Measurements from ENCODE around the gene KSR2.
A peak's percentile ranks its signal among the peaks of the same experiment; 100 is the strongest.

Gene KSR2

DNA sequence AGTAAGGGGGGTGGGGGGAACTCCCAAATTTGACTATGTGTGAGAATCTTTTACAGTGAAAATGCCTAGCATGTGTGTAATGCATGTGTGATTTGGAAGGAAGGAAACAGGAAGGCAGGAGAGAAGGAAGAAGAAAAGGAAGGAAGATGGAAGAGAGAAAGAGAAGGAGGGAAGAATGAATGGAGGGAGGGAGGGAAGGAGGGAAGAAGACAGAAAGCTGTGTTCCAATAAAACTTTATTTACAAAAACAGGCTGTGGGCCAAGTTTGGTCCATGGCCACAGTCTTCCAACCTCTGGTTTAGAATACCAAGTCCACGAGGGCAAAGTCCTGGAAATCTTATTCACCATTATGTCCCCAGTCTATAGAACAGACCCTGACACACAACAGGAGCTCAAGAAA, 278.9 kb downstream of the KSR2 start:
- DNase-seq (ENCODE audit: low spot score), result no peak

DNA sequence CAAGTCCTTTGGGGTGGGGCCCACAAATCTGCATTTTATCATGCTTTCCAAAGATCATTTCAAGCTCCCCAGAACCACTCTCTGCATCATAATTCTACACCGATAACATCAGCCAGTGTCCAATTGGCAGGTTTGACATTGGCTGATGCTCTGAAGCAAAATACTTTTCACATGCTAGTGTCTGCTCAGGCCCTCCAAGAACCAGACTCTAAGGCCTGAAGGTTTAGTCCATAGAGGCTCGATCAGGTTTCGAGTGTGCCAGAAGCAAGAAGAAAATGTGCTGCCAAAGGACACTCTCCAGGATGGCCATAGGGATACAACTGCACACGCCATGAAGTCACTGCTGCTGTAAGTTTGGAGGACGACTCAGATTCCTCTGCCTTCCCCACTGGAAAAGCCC, 280.3 kb downstream of the KSR2 start:
- no peak for DNase-seq (ENCODE audit: low spot score)

DNA sequence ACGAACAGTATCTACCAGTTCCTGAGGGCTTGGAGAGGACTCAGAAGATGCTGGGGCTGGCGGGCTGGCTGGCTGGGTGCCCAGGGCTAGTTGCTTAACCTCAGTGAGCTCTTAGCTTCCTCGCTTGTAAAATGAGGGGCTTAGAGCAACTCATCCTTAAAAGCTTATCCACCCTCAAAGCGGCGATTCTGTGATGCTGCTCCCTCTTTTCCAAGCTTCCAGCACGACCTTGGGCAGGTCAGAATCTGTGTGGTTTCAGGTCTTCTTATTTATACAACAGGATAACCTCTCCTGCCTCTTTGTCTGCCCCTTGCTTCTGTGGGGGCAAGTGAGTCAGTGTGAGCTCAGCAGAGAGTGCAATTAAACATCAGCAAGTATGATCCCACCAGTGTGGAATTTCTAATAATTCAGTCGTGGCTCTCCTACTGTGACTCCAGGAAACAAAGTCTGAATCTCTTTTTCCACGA, 281.8 kb downstream of the KSR2 start:
- peak; percentile 68 for DNase-seq (ENCODE audit: low spot score)

DNA sequence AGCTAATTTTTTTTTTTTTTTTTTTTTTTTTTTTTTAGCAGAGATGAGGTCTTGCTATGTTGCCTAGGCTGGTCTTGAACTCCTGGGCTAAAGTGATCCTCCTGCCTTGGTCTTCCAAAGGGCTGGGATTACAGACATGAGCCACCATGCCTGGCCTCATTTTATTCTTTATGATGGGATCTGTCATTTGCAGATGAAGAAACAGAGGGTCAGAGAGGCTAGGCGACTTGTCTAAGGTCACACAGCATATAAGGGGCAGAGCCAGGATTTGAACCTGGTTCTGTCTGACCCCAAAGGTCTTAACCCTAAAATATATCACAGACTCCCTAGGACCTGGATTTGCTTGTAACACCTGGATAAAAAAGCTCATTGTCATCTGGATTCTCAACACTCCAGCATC, 282.6 kb downstream of the KSR2 start:
- DNase-seq (ENCODE audit: low spot score), result no peak

DNA sequence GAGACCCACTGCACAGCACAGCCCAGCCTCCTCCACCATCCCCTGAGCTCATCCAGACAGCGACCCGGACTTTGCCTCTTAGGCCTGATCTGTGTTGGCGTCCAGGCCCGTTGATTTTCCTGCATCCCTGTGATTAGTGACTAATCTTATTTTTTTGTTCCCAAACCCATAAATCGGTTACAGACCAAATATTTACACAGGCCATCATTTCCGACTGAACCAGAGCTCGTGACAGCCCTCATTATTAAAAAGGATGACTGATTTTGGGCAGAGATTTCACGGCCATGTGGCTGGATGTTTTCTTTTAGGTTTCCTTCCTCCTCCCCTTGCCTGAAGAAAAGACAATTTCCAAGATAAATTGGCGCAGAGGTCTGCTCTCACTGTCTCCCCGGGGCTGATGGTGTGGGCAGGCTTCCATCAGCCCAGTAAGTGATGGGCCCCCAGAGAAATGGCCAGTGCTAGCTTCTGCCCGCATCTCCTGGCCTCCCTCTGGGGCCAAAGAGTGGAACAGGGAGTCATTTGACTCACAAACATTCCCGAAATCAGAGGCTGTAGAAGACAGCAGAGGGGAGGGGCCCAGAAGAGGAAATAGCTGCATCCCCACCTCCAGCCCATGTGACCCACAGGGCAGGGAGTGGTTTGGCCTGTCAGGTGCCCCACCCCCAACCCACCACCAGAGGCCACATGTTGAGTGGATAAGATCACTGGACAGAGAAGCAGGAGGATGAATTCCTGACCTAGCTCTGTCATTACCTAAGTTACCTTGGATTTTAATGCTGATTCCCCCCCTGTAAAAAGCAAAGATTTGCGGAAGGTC, 283.5 kb downstream of the KSR2 start:
- DNase-seq (ENCODE audit: low spot score), result peak; percentile 81

DNA sequence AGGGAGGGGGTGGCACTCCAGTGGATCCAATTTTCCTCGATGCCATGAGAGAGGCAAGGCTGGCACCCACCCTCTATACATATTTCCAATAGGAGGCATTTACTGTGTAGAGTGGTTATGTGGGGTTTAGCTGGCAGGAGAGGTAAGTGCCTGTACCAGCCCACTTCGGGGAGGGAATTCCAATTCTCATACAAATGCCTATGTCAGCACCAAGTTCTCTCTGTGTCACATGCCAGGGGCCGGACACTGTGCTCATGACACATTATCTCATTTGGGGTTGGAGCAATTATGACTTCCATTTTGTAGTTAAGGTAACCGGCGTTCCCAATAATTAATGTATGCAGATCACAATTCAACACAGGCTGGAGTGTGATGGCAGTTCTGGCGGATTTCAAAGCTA, 284.3 kb downstream of the KSR2 start:
- no peak for DNase-seq (ENCODE audit: low spot score)

DNA sequence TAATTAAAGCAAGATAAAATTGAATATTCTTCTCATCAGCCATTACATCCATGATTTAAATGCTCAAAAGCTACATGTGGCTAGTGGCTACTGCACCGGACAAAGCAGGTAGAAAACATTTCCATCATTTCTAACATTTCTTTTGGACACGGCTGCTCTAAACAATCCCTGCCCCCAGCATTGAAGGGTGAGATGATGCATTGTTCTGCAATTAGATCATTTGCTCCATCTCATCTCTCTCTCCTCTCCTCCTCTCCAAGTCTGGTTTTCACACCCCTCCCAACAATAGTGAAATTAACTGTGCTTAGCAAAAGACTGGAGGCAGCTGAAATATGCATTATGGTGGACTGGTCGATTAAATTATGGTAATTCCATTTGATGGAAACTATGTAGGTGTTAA, 288.5 kb downstream of the KSR2 start:
- DNase-seq (ENCODE audit: low spot score), result peak; percentile 28

DNA sequence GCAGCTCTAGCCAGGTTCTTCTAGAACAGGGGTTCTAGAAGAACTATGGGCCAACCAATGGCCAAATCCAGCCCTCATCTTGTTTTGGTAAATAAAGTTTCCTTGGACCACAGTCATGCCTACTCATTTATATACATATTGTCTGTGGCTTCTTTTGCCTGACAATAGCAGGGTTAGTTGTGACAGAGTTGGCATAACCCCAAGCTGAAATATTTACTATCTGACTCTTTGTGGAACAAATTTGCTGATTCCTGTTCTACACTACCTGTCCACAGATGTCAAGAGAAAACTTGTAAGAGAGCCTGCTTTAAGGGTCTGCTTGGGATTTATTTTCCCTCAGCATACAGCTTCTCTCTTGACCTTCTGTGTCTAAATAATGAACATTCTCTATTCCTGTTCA, 289.0 kb downstream of the KSR2 start:
- no peak for DNase-seq (ENCODE audit: low spot score)

DNA sequence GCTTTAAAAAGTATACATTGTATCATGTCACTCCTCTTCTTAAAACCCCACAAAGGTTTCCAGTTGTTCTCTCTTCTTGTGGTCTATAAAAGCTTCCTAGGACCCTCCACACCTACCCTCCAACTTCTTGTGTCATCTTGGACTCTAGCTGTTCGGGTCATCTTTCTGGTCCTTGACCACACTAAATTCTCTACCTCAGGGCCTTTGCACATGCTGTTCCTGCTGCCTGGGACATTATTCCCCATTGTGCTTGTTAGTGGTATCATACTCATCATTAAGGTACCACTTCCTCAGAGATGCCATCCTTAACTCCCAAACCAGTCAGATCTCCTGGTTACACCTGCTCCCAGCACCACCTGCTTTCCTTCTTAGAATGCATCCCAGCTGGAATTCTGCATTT, 294.0 kb downstream of the KSR2 start:
- DNase-seq (ENCODE audit: low spot score), result no peak

DNA sequence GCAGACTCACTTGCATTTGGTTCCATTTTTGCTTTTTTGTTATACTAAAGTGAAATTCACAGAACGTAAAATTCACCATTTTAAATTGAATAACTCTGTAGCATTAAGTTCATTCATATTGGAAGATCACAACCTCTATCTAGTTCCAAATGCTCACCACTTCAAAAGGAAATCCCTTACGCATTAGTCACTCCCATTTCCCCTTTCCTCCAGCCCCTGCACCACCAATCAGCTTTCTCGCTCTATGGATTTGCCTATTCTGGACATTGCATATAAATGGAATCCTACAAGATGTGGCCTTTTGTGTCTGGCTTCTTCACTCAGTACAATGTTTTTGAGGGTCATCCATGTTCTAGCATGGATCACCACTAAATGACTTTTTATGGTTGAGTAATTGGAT, 294.5 kb downstream of the KSR2 start:
- no peak for DNase-seq (ENCODE audit: low spot score)

DNA sequence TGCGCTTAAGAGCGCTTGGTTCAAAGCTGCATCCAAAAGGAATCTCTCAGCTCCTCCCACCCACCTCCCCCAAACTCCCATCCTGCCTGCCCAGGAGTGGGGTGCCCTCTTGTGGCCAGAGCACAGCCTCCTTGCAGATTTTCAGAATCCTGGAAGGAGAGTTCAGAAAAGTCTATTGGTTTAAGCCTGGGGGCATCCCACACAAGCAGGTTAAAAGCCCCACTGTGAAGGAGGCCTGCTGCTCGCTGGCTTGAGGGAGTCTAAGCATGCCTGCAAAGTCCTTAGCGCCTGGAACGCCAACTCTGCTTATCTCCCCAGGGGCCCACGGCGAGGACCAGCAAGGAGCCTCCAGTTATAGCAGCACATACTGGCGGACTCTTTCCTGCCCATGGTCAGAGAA, 297.1 kb downstream of the KSR2 start:
- peak; percentile 39 for DNase-seq (ENCODE audit: low spot score)

DNA sequence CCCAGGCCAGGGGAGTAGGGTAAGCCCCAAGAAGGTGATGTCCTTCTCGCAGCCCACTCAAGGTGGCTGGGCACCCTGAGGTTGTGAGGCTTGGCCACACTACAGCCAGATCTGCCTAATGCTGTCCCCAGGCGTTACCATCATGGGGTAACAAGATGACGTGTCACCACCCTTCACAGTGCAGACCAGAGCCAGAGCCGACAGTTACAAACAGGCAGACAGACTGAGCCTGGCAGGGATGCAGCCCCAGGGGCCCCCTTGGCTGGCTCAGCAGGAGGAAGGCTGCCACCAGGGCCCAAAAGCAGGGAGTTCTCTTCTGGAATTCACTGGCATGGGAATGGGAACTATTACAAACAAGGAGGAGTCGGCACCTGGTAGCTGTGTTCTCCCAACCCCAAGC, 304.6 kb downstream of the KSR2 start:
- DNase-seq (ENCODE audit: low spot score), result no peak

DNA sequence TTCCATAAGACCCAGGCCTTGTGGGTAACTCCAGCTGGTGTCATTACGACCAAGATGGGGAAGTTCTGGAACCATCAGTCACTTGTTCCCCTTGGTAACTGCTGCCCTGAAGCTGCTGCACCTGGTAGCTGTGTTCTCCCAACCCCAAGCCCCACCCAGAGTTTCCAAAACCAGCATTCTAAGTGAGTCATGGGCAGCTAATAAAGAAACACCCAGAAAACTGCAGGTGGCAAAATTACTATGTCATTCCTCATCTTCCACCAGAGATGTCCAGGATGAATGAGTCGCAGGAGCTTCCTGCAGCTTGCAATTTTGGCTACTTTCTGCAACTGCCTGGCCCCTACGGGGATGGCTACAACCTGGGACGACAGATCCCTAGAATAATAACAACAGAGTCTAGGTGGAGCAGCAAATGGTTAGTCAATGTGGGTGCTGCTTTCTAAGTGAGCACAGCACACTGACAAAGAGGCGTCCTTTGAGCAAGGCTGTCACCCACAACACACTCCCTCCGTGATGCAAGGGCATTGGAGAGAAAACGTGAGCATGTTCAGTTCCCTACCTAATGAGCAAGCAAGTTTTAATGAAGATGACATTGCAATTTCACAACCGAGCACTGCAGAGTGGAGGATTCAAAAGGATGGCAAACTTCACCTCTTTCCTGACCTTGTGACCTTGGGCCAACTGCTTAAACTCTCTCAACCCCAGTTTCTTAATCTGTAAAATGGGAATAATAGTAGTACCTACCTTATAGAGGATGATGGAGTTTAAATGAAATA, 306.0 kb downstream of the KSR2 start:
- DNase-seq (ENCODE audit: low spot score), result no peak

DNA sequence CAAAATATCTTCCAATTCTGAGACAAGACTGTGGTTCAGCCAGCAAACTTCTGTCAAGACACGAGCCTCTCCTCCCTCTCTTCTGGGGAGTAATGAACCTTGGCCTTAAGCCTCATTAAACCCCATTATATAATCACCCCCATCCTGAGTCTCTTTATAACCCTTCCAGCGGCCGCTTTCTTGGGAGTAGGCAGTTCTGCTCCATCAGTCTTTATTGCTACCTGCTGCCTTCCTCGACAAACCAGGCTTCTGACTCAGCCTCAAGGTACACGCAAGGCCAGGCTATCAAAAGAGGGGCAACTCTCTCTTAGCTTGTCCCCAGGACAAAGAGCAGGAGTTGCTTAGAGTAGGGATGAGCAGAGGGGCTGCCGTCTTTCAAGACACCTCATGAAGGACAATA, 306.6 kb downstream of the KSR2 start:
- DNase-seq (ENCODE audit: low spot score), result no peak

DNA sequence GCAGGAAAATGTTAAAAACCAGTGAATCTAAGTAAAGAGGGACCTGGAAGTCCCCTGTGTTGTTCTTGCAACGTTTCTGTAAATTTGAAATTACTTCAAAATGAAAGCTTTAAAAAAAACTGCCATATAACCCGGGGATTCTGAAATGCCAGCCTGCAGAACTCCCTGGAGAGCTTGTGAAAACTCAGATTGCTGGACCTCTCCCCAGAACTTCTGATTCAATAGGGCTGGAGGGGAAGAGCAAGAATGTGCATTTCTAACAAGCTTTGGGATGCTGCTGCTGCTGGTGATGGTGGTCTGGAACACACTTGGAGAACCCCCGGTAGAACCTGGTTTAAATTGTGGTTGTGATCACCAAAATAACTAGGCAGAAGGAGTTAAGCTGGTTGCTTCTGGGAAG, 307.3 kb downstream of the KSR2 start:
- DNase-seq (ENCODE audit: low spot score), result no peak

DNA sequence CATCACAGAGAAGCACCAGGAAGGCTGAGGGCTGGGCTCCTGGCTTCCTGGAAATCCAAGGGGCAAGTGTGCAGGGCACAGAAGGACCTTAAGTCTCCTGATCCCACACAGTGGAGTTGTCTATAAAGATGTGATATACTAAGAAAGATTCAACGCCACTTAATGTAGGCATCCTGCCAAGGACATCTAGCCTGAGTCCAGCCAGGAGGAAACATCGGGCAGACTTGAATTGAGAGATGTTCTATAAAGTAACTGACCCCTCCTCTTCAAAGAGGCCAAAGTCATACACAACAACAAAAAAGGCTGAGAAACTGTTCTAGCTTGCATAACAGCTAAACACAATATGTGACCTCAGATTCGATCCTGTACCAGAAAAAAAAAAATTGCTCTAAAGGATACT, 307.9 kb downstream of the KSR2 start:
- no peak for DNase-seq (ENCODE audit: low spot score)

DNA sequence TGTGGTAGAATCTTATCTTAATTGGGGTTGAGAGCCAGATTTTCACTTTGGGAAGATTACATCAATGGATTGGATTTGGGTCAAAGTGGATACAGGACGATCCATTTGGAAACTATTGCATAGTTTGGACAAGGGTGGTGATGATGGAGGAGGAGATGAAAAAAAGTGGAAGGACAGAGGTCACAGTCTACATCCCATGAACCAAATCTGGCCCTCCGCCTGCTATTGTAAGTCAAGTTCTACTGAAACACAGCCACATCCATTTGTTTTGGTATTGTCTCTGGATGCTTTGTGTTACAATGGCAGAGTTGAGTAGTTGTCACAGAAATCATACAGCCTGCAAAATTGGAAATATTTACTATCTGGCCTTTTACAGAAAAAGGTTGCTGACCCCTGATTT, 310.6 kb downstream of the KSR2 start:
- no peak for DNase-seq (ENCODE audit: low spot score)

DNA sequence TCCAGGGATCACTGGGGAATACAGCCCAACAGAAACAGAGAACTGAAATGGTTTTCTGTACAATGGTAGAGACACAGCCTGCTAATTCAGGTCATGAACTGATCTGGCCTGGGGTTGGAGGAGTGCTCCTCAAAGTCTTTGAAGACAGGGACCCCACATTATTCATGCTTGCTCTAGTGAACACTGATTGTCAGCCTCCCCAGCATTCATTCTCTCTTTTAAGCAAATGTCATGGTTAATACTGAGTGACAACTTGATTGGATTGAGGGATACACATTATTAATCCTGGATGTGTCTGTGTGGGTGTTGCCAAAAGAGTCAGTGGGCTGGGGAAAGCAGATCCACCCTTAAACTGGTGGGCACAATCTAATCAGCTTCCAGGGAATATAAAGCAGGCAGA, 319.0 kb downstream of the KSR2 start:
- DNase-seq (ENCODE audit: low spot score), result no peak

DNA sequence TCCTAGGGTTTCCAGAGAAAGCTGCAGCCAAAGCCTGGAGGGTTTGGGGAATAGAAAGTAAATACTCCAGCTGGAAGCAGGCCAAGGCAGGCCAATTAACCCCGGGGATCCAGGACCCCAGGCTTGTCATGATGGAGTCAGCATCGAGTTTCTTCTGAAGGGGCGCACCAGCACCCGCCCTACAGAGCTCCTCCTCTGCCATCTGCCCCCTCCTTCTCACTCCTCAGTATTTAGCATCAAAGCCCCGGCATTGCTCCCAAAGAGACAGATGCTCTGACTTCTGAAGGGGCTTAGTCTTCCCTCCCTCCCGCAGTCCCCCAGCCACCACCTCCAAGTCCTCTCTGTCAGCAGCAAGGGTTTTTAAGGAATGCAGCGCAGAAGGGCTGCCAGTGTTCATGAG, 322.3 kb downstream of the KSR2 start:
- DNase-seq (ENCODE audit: low spot score), result no peak

DNA sequence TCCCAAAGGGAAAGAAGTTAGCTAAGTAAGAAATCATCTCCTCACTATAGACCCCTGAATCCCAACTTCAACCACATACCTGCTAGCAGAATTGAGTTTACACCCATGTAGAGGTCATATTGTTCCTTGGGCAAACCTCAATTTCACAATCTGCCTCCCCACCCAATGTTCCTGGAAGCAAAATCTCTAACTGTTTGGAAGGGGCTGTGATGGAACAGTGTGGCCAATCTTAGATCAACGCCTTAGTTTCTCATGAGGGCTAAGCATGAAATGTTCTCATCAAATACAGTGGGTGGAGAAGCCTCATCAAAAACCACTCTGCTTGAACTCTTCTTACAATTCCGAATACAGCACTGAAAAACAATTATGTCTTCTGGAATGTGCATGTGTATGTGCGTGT, 323.3 kb downstream of the KSR2 start:
- DNase-seq (ENCODE audit: low spot score), result no peak

DNA sequence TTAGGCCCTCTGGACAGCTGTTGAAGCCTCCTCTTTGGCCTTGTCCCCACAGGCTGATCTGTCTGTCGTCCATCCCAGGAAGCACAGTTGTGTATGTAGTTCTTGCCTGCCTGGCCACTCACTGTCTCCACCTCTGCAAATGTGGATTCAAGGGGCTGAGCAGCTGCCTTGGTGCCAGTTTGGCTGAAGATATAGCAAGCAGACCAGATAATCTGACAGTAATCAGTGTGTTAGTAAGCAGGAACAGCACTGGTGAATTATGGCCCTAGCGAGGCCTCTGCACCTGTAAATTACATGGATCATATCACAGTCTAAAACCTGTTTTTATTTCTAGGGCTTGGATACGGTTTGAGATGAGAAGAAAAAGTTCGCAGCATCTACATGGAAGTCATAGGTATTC, 324.8 kb downstream of the KSR2 start:
- no peak for DNase-seq (ENCODE audit: low spot score)

DNA sequence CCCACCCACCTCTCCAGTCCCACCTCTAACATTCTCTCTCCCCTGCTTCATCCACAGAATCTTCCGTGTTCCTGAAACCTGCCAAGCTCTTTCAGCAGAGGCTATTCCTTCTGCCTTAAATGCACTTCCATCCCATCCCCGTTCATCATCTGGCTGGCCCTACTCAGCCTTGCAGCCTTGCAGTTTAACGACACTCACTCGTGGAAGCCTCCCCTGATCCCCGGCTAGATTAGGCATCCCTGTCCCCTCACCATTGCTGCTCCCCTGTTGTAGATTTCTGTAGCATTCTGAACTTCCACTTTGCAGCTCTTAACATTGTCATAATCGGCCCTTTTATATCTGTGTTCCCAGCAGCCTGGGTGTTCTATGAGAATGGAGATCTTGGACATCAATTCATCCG, 326.9 kb downstream of the KSR2 start:
- no peak for DNase-seq (ENCODE audit: low spot score)

DNA sequence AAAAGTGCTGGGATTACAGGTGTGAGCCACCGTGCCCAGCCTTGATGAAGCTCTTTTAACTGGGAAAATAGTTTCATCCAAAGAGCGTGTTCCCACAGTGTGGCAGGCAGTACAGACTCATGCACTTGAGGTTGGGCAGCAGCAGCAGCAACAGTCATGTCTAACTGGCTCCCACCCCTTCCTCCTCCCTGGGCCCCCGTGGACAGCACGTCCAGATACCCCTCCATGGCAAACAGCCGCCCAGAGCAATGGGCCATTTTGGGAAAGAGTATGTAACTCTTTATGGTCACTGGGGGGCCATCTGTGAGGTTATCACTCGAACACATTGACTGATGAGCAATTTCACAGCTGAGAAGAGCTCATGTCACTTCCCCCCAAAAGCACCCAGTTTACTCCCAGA, 328.3 kb downstream of the KSR2 start:
- no peak for DNase-seq (ENCODE audit: low spot score)

DNA sequence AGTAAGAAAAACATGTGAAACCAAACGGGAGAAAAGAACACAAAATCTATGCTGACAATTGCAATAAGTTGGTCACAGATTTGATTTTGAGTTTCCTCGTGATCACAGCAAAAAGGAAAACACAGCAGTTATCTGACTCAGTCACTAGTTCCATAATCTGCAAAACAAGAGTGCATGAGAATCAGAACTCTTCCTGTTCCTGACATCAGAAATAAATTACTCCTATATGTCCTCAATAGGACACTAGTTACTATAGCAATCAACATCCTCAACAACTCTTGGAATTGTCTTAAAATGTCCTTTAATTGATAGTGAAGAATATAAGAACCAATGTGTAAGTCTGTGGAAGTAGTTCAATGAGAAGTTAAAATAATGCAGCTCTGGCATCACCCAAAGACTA, 339.3 kb downstream of the KSR2 start:
- no peak for DNase-seq (ENCODE audit: low spot score)

Measured in AG20443 (cell line).